ENCODE data around the gene MUSK. TPM values are rescaled to one million over a fixed set of nuclear protein-coding genes. Genes with fewer than 3 reads are reported as not detected.

MUSK gene
- total RNA-seq, 4 donors from 2014 or later, result 0.31 to 0.37 TPM; not detected in 2

- ATAC-seq (ENCODE audit: low FRiP score) (no peak), DNase-seq (ENCODE audit: low spot score) (no peak)
- TF ChIP-seq, protein P1, sequence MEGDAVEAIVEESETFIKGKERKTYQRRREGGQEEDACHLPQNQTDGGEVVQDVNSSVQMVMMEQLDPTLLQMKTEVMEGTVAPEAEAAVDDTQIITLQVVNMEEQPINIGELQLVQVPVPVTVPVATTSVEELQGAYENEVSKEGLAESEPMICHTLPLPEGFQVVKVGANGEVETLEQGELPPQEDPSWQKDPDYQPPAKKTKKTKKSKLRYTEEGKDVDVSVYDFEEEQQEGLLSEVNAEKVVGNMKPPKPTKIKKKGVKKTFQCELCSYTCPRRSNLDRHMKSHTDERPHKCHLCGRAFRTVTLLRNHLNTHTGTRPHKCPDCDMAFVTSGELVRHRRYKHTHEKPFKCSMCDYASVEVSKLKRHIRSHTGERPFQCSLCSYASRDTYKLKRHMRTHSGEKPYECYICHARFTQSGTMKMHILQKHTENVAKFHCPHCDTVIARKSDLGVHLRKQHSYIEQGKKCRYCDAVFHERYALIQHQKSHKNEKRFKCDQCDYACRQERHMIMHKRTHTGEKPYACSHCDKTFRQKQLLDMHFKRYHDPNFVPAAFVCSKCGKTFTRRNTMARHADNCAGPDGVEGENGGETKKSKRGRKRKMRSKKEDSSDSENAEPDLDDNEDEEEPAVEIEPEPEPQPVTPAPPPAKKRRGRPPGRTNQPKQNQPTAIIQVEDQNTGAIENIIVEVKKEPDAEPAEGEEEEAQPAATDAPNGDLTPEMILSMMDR (IDR thresholded peaks at IDR 0.05), result no peak
Observed at GRCh38 chr9:110828264-110828663, 159.7 kb downstream of the MUSK start.

DNA sequence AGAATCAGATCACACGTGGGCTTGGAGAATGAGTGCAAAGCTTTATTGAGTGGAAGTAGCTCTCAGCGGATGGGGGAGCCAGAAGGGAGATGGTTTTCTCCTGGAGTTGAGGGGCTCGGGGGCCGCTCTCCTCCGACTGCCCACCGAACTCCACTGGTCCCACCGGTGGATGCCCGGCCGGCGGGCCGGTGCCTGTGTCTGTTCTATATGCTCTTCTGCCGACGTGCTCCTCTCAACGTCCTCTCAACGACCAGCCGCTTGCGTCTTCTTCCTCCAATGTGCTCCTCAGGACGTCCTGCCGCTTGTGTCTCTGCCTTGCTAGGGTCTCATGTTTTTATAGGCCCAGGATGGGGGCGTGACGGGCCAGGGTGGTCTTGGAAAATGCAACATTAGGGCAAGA, 161.9 kb downstream of the MUSK start:
- ATAC-seq (ENCODE audit: low FRiP score), result no peak

DNA sequence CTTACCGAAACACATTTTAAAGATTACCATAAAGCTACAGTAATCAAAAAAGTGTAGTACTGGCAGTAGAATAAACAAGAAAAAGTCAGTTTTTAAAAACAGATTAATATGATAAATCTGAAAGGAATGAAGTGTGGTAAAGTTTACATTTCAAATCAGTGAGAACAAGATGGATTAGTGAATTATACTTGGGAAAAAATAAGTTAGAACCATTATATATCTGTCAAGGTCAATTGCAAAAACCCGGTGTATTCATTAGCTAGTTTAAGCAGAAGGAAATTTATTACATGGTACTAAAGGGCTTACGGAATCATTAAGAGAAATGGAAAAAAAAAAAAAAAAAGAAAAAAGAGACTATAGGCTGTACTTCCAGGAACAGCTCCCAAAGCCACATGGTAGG, 164.3 kb downstream of the MUSK start:
- TF ChIP-seq, protein P1 (IDR thresholded peaks at IDR 0.05), result no peak

More for the DNA sequence above, 161.9 kb downstream of the MUSK start:
- DNase-seq (ENCODE audit: low spot score), result no peak
- TF ChIP-seq, protein P1 (IDR thresholded peaks at IDR 0.05), result no peak

GRCh38 chr9:110835404-110835803, 166.8 kb downstream of the MUSK start:
- ATAC-seq (ENCODE audit: low FRiP score) (no peak), DNase-seq (ENCODE audit: low spot score) (no peak)
- TF ChIP-seq, protein P1 (IDR thresholded peaks at IDR 0.05), result no peak

More for the DNA sequence above, 164.3 kb downstream of the MUSK start:
- DNase-seq (ENCODE audit: low spot score) (no peak), ATAC-seq (ENCODE audit: low FRiP score) (no peak)

GRCh38 chr9:110835859-110836271, 167.3 kb downstream of the MUSK start:
- no peak for ATAC-seq (ENCODE audit: low FRiP score)
- TF ChIP-seq, protein P1 (IDR thresholded peaks at IDR 0.05), result no peak

GRCh38 chr9:110837401-110838005, 168.9 kb downstream of the MUSK start:
- TF ChIP-seq, protein P1 (IDR thresholded peaks at IDR 0.05), result no peak
- ATAC-seq (ENCODE audit: low FRiP score) (no peak), DNase-seq (ENCODE audit: low spot score) (no peak)

More at GRCh38 chr9:110835859-110836271, 167.3 kb downstream of the MUSK start:
- no peak for DNase-seq (ENCODE audit: low spot score)

DNA sequence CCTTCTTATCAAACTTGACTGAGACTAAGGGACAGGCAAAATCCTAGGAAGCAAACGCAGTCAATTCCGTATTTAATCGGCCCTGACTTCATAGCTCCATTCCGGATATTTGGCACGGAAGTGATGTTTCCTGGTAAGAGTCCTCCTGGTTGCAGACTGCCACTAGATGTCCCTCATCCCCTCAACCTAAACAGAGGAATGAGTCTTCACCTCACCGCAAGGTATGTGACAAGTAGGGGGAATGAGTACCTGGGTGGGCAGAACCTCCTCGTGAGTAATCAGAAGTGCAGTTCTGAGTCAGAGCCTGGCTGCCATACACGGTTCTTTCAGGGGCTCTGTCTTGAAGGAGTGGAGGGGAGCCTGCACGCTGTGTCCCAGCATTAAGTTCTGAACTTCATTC, 173.6 kb downstream of the MUSK start:
- TF ChIP-seq, protein P1 (IDR thresholded peaks at IDR 0.05), result no peak
- ATAC-seq (ENCODE audit: low FRiP score) (no peak), DNase-seq (ENCODE audit: low spot score) (no peak)

All from omental fat pad (tissue), 4 donors.